ENCODE measurements around the gene ARHGAP33. TPM values are rescaled to one million over a fixed set of nuclear protein-coding genes. Genes with fewer than 3 reads are reported as not detected.

Gene ARHGAP33
- total and polyA plus RNA-seq, 10 of the 15 experiments (the other 5 are each of a cell fraction or from before 2014, with no cell fraction given): 0.05 to 22.9 (median 2.3) TPM; not detected in 1

DNA sequence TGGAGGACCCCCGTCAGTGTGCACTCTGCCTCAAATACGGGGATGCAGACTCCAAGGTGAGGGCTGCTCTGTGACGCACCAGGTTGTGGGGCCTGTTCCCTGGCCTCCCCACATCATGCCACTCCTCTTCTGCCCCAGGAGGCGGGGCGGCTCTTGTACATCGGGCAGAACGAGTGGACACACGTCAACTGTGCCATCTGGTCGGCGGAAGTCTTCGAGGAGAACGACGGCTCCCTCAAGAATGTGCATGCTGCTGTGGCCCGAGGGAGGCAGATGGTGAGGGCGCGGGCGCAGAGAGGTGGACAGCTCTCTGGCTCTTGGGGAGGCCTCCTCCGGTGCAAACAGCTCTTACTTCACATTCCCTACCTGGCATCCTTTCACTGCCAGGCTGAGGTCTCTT is 46.3 kb upstream of the ARHGAP33 start:
- no peak overlapping the region for H2AFZ ChIP-seq (ENCODE audit: control insufficient read depth, low read depth, low read length)
- no peak overlapping the region for H3K4me3 ChIP-seq
- BruUV-seq (replicated peaks): no TSS peak
- no peaks in the 10 kb centered on the region for H3K4me1 ChIP-seq (ENCODE audit: control insufficient read depth, insufficient read depth, low read length)
- no peak for DNase-seq (ENCODE audit: low read depth, low spot score)
- no peak for FAIRE-seq
- CTCF ChIA-PET: interaction anchor here (1.5 kb wide), 1 partner anchor 11 kb away, joined by 3 read pairs; no protein-coding TSS in a partner anchor
- H3K27ac ChIP-seq (ENCODE audit: control insufficient read depth, insufficient read depth): no peak overlapping the region
- H3K27me3 ChIP-seq (replicated peaks in 1 of 2; ENCODE audit: control insufficient read depth in 2 of 2, insufficient read depth in 2 of 2, low read length in 1 of 2): no peaks in the 10 kb centered on the region
- H4K20me1 ChIP-seq (ENCODE audit: control insufficient read depth, insufficient read depth): no peaks in the 10 kb centered on the region; the same call in 1 of the 2 replicates
- in situ Hi-C loops (cut with MboI): no loop called here
- no peaks in the 10 kb centered on the region for H3K79me2 ChIP-seq (ENCODE audit: control insufficient read depth, insufficient read depth, low read length)
- peaks cover 26 to 52% of the 10 kb centered on the region in 2 experiments for H3K36me3 ChIP-seq (ENCODE audit: control insufficient read depth in 2 of 2, insufficient read depth in 2 of 2, low read length in 1 of 2)
- H3K9me3 ChIP-seq (replicated peaks; ENCODE audit: control insufficient read depth, insufficient read depth, low read length): no peaks in the 10 kb centered on the region
- SMC1A ChIA-PET (ENCODE audit: uncharacterized antibody, unreplicated experiment): no interaction called here
- H3K9ac ChIP-seq (ENCODE audit: control insufficient read depth, insufficient read depth, low read length): no peak overlapping the region
- no peak overlapping the region for H3K4me2 ChIP-seq (ENCODE audit: control insufficient read depth, insufficient read depth)
- ATAC-seq: no peak
- TF ChIP-seq, protein P1, sequence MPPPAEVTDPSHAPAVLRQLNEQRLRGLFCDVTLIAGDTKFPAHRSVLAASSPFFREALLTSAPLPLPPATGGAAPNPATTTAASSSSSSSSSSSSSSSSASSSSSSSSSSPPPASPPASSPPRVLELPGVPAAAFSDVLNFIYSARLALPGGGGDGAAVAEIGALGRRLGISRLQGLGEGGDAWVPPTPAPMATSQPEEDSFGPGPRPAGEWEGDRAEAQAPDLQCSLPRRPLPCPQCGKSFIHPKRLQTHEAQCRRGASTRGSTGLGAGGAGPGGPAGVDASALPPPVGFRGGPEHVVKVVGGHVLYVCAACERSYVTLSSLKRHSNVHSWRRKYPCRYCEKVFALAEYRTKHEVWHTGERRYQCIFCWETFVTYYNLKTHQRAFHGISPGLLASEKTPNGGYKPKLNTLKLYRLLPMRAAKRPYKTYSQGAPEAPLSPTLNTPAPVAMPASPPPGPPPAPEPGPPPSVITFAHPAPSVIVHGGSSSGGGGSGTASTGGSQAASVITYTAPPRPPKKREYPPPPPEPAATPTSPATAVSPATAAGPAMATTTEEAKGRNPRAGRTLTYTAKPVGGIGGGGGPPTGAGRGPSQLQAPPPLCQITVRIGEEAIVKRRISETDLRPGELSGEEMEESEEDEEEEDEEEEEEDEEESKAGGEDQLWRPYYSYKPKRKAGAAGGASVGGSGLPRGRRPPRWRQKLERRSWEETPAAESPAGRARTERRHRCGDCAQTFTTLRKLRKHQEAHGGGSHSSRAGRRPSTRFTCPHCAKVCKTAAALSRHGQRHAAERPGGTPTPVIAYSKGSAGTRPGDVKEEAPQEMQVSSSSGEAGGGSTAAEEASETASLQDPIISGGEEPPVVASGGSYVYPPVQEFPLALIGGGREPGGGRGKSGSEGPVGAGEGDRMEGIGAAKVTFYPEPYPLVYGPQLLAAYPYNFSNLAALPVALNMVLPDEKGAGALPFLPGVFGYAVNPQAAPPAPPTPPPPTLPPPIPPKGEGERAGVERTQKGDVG (CRISPR knock-in tag; IDR thresholded peaks at IDR 0.05): no peak
- TF ChIP-seq, protein P2, sequence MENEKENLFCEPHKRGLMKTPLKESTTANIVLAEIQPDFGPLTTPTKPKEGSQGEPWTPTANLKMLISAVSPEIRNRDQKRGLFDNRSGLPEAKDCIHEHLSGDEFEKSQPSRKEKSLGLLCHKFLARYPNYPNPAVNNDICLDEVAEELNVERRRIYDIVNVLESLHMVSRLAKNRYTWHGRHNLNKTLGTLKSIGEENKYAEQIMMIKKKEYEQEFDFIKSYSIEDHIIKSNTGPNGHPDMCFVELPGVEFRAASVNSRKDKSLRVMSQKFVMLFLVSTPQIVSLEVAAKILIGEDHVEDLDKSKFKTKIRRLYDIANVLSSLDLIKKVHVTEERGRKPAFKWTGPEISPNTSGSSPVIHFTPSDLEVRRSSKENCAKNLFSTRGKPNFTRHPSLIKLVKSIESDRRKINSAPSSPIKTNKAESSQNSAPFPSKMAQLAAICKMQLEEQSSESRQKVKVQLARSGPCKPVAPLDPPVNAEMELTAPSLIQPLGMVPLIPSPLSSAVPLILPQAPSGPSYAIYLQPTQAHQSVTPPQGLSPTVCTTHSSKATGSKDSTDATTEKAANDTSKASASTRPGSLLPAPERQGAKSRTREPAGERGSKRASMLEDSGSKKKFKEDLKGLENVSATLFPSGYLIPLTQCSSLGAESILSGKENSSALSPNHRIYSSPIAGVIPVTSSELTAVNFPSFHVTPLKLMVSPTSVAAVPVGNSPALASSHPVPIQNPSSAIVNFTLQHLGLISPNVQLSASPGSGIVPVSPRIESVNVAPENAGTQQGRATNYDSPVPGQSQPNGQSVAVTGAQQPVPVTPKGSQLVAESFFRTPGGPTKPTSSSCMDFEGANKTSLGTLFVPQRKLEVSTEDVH (IDR thresholded peaks at IDR 0.05; ENCODE audit: low read depth, partially characterized antibody): no peak
- TF ChIP-seq POU2F2 (IDR thresholded peaks at IDR 0.05; ENCODE audit: borderline replicate concordance, low read depth, low read length) (no peak), NR2C1 (IDR thresholded peaks at IDR 0.05) (no peak), MYB (IDR thresholded peaks at IDR 0.05; ENCODE audit: borderline replicate concordance, low read depth, low read length) (no peak)
- TF ChIP-seq, protein P3, sequence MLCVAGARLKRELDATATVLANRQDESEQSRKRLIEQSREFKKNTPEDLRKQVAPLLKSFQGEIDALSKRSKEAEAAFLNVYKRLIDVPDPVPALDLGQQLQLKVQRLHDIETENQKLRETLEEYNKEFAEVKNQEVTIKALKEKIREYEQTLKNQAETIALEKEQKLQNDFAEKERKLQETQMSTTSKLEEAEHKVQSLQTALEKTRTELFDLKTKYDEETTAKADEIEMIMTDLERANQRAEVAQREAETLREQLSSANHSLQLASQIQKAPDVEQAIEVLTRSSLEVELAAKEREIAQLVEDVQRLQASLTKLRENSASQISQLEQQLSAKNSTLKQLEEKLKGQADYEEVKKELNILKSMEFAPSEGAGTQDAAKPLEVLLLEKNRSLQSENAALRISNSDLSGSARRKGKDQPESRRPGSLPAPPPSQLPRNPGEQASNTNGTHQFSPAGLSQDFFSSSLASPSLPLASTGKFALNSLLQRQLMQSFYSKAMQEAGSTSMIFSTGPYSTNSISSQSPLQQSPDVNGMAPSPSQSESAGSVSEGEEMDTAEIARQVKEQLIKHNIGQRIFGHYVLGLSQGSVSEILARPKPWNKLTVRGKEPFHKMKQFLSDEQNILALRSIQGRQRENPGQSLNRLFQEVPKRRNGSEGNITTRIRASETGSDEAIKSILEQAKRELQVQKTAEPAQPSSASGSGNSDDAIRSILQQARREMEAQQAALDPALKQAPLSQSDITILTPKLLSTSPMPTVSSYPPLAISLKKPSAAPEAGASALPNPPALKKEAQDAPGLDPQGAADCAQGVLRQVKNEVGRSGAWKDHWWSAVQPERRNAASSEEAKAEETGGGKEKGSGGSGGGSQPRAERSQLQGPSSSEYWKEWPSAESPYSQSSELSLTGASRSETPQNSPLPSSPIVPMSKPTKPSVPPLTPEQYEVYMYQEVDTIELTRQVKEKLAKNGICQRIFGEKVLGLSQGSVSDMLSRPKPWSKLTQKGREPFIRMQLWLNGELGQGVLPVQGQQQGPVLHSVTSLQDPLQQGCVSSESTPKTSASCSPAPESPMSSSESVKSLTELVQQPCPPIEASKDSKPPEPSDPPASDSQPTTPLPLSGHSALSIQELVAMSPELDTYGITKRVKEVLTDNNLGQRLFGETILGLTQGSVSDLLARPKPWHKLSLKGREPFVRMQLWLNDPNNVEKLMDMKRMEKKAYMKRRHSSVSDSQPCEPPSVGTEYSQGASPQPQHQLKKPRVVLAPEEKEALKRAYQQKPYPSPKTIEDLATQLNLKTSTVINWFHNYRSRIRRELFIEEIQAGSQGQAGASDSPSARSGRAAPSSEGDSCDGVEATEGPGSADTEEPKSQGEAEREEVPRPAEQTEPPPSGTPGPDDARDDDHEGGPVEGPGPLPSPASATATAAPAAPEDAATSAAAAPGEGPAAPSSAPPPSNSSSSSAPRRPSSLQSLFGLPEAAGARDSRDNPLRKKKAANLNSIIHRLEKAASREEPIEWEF (IDR thresholded peaks at IDR 0.05; ENCODE audit: insufficient replicate concordance, low read depth, low read length): no peak
- TF ChIP-seq, protein P4, sequence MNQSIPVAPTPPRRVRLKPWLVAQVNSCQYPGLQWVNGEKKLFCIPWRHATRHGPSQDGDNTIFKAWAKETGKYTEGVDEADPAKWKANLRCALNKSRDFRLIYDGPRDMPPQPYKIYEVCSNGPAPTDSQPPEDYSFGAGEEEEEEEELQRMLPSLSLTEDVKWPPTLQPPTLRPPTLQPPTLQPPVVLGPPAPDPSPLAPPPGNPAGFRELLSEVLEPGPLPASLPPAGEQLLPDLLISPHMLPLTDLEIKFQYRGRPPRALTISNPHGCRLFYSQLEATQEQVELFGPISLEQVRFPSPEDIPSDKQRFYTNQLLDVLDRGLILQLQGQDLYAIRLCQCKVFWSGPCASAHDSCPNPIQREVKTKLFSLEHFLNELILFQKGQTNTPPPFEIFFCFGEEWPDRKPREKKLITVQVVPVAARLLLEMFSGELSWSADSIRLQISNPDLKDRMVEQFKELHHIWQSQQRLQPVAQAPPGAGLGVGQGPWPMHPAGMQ (IDR thresholded peaks at IDR 0.05; ENCODE audit: borderline replicate concordance): no peak
- WGBS (ENCODE audit: insufficient coverage, insufficient replicate concordance, low lambda C conversion rate, missing lambda C conversion rate): 96% methylated on average over 18 of the region's 18 CpGs
- POLR2A ChIA-PET: no interaction called here
- RAD21 ChIA-PET (ENCODE audit: unreplicated experiment): no interaction called here
- intact Hi-C loops (cut with micrococcal nuclease; ENCODE audit: unreplicated experiment): no loop called here
